BJ (cell line): ENCODE data around the gene EPB41L5. TPM values are rescaled to one million over a fixed set of nuclear protein-coding genes. Genes with fewer than 3 reads are reported as not detected.
A peak's percentile ranks its signal among the peaks of the same experiment; 100 is the strongest.
"Not testable (repeated sequence)": the region's sequence is repeated elsewhere in the genome, so short reads cannot be mapped to it uniquely, and the experiment has no call there.

Experiments used
- CTCF ChIA-PET: fragments of 350-600 bp; formaldehyde crosslinking; extraction: SDS; loops from one replicate; lab custom pipeline; 2021; ENCODE audit warnings: antibody characterized with exemption, inconsistent platforms; lab: Yijun Ruan, JAX
- POLR2A ChIA-PET: fragments of 300-600 bp; sonication (Branson Sonifier 250); formaldehyde crosslinking; extraction: SDS; loops from one replicate; lab custom pipeline; 2021; ENCODE audit warnings: antibody characterized with exemption; lab: Charles Lee
- DNase-seq: peaks from one replicate; pipeline ENCODE4 v3.0.0-alpha.2; 2011; ENCODE audit warnings: low read depth
- H3K27me3 ChIP-seq: 2 replicates; pipeline ENCODE4 v1.6.0; 2011; ENCODE audit warnings: low read length; ENCODE audit not compliant: control insufficient read depth, insufficient read depth
- H3K36me3 ChIP-seq: 2 replicates; pipeline ENCODE4 v1.5.1; 2011; ENCODE audit warnings: low read length; ENCODE audit not compliant: control insufficient read depth, insufficient read depth
- H3K4me3 ChIP-seq: 2 replicates; pipeline ENCODE4 v1.5.1; 2011; ENCODE audit warnings: low read depth, mild to moderate bottlenecking, control low read depth, low read length
- CTCF ChIP-seq: IDR thresholded peaks from 2 replicates; pipeline ENCODE4 v1.5.1; 2011; ENCODE audit warnings: low read depth, mild to moderate bottlenecking, control low read depth, inconsistent platforms, low read length, moderate library complexity; ENCODE audit not compliant: insufficient read depth
- polyA plus RNA-seq: library from polyadenylated mRNA; depleted of rRNA; stranded (reverse); fragments of >200 nt; gene quantifications from 2 replicates; pipeline ENCODE4 v1.2.3, GENCODE V29; 2011

The EPB41L5 gene
- polyA plus RNA-seq, 1 experiment = 4.4 TPM

DNA sequence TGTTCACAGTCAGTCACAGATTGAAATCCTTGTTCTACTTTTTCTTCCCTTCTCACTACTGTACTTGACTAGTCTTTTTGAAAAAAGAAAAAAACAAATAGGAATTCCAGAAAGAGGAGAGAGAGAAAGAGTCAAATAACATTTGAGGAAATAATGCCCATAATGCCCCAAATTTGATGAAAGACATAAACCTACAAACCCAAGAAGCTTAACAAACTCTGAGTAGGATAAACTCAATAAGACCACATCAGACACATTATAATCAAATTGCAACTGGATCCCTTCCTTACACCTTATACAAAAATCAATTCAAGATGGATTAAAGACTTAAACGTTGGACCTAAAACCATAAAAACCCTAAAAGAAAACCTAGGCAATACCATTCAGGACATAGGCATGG lies 179.4 kb downstream of the EPB41L5 start:
- H3K27me3 ChIP-seq = no peaks in the 10 kb centered on the region
- H3K4me3 ChIP-seq = no peak overlapping the region
- ChIA-PET POLR2A (no interaction called here), CTCF (no interaction called here)
- TF ChIP-seq CTCF = no peak
- no peak for DNase-seq
- no peaks in the 10 kb centered on the region for H3K36me3 ChIP-seq

GRCh38 chr2:120195553-120195952 lies 182.7 kb downstream of the EPB41L5 start:
- DNase-seq = no peak
- Histone ChIP-seq H3K36me3 (no peaks in the 10 kb centered on the region), H3K27me3 (no peaks in the 10 kb centered on the region), H3K4me3 (no peak overlapping the region)
- no peak for TF ChIP-seq CTCF
- CTCF ChIA-PET = interaction anchor here (1.5 kb wide), 1 partner anchor 493 kb away, joined by 3 read pairs; no protein-coding TSS in a partner anchor
- POLR2A ChIA-PET = no interaction called here

GRCh38 chr2:120199817-120200459 lies 187.1 kb downstream of the EPB41L5 start:
- CTCF ChIA-PET, POLR2A ChIA-PET, H3K36me3 ChIP-seq, H3K27me3 ChIP-seq, DNase-seq, H3K4me3 ChIP-seq: not testable (repeated sequence)

- no peak for TF ChIP-seq CTCF
- ChIA-PET CTCF (interaction anchor here (1.2 to 1.5 kb wide), 2 partner anchors 11 to 108 kb away, joined by 4 to 5 read pairs; no protein-coding TSS in a partner anchor), POLR2A (no interaction called here)
- Histone ChIP-seq H3K36me3 (no peaks in the 10 kb centered on the region), H3K4me3 (no peak overlapping the region), H3K27me3 (no peaks in the 10 kb centered on the region)
- no peak for DNase-seq
These were observed 190.6 kb downstream of the EPB41L5 start for GRCh38 chr2:120203251-120204021.

- DNase-seq = no peak
- H3K27me3 ChIP-seq = no peaks in the 10 kb centered on the region
- peak; percentile 21; the same call in 1 of the 2 replicates for TF ChIP-seq CTCF
- POLR2A ChIA-PET = no interaction called here
- H3K36me3 ChIP-seq = no peaks in the 10 kb centered on the region
- CTCF ChIA-PET = interaction anchor here (0.8 to 1.5 kb wide), 4 partner anchors 10 to 108 kb away, joined by 3 to 5 read pairs (median 4); no protein-coding TSS in a partner anchor
- no peak overlapping the region for H3K4me3 ChIP-seq
These were observed 191.1 kb downstream of the EPB41L5 start for GRCh38 chr2:120204022-120204405.
